ENCODE data around the gene NUP210.

GRCh38 chr3:13362551-13362950 lies 57.6 kb downstream of the NUP210 start:
- no peak for TF ChIP-seq POLR2AphosphoS5 (IDR thresholded peaks at IDR 0.05; ENCODE audit: borderline replicate concordance, low read depth, low read length)
- TF ChIP-seq EZH2 (IDR thresholded peaks at IDR 0.05) = no peak
- no peak for TF ChIP-seq FOXP2 (optimal IDR thresholded peaks at IDR 0.05; ENCODE audit: control extremely low read depth, extremely low read length, insufficient read depth)

Measured in SK-N-MC (cell line).